Cardiac muscle cell (in vitro differentiated cells and primary cell): ENCODE data around the gene ESD. TPM values are rescaled to one million over a fixed set of nuclear protein-coding genes. Genes with fewer than 3 reads are reported as not detected.

ENCODE experiments used
- DNase-seq, 2 donors: peaks; one replicate each; pipeline versions ENCODE4 v3.0.0 to v3.0.0-alpha.2; 2010 to 2017; ENCODE audit warnings: low read depth in 1 of 2, low spot score in 1 of 2
- H3K27ac ChIP-seq: fragments of 200-600 bp; sonication (generic); 2 replicates; pipeline ENCODE4 v1.5.1; 2016
- H3K27me3 ChIP-seq: fragments of 200-600 bp; sonication (generic); 2 replicates; pipeline ENCODE4 v1.6.0; 2016; ENCODE audit warnings: control low read depth
- H3K36me3 ChIP-seq: fragments of 200-600 bp; sonication (generic); 2 replicates; pipeline ENCODE4 v1.5.1; 2016; ENCODE audit warnings: control low read depth
- H3K4me1 ChIP-seq: fragments of 200-600 bp; sonication (generic); 2 replicates; pipeline ENCODE4 v1.8.1; 2017; ENCODE audit warnings: low read depth, mild to moderate bottlenecking, mixed run types
- H3K4me3 ChIP-seq: fragments of 200-600 bp; sonication (generic); 2 replicates; pipeline ENCODE4 v1.5.1; 2016; ENCODE audit warnings: mild to moderate bottlenecking
- H3K9me3 ChIP-seq: fragments of 200-600 bp; sonication (generic); 2 replicates; pipeline ENCODE4 v1.5.1; 2017; ENCODE audit warnings: low read depth, mild to moderate bottlenecking, control low read depth
- CTCF ChIP-seq: IDR thresholded peaks from 2 replicates; pipeline ENCODE4 v1.5.1; 2012; ENCODE audit warnings: low read depth, mild to moderate bottlenecking, low read length
- polyA plus RNA-seq: library from polyadenylated mRNA; unstranded; fragments of >200 nt; fragmentation: Nextera tagmentation; extraction: Ambion mirVana; gene quantifications from 2 replicates; pipeline ENCODE4 v1.2.1, GENCODE V29; 2016
- total RNA-seq: library from RNA; depleted of rRNA; stranded (reverse); fragments of >200 nt; gene quantifications from 2 replicates; pipeline ENCODE4 v1.2.3, GENCODE V29; 2016

Gene ESD
- total and polyA plus RNA-seq, 2 experiments from 2014 or later: 83.2 to 167 TPM

DNA sequence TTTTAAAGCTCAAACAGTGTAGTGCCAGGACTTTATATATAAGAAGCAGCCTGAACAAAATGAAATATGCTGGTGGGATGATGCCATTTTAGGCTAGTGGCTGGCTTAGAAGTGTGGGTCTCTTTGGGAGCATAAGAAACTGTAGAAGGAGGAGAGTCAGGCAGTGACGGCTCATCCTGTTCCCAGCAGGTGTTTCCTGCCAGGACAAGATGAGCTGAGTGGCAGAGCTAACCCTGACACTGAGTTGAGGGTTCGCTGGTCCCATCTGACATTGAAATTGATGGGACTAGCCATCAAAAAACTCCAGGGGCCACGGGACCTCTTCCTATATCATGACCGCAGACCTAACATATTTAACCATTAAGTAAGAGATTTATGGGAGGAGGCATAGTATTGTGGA lies 51.3 kb downstream of the ESD start:
- H3K36me3 ChIP-seq: peaks cover 2% of the 10 kb centered on the region
- H3K27ac ChIP-seq: no peak overlapping the region

GRCh38 chr13:46745062-46745461 lies 51.9 kb downstream of the ESD start:
- TF ChIP-seq CTCF: no peak
- no peaks in the 10 kb centered on the region for H3K36me3 ChIP-seq

More for the DNA sequence above, 51.3 kb downstream of the ESD start:
- TF ChIP-seq CTCF: no peak
- Histone ChIP-seq H3K4me3 (no peak overlapping the region), H3K9me3 (no peaks in the 10 kb centered on the region), H3K27me3 (no peaks in the 10 kb centered on the region), H3K4me1 (no peaks in the 10 kb centered on the region)
- DNase-seq: no peak

DNA sequence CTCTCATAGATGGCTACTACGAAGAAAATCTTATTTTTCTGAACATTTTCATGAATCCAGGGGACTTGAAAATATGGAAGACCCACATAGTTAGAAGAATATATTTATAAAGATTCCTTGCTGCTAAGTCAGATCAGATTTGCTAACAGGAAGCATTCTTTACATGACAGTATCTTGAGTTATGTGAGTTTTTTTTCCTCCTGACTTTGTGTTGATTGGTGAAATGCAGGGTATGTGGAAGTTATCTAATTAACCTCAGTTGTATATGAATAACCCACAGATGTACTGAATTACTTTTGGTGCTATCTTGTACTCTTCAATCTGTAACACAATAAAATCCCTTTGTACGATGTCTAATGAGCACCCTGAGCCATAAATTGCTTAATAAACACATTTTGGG lies 53.8 kb downstream of the ESD start:
- DNase-seq: peak in 1 of 2 donors; percentile 19
- H3K27me3 ChIP-seq: no peaks in the 10 kb centered on the region
- H3K4me1 ChIP-seq: no peaks in the 10 kb centered on the region
- H3K36me3 ChIP-seq: no peaks in the 10 kb centered on the region
- H3K9me3 ChIP-seq: no peaks in the 10 kb centered on the region
- H3K27ac ChIP-seq: no peak overlapping the region
- no peak overlapping the region for H3K4me3 ChIP-seq
- no peak for TF ChIP-seq CTCF

More at GRCh38 chr13:46745062-46745461, 51.9 kb downstream of the ESD start:
- H3K4me3 ChIP-seq: no peak overlapping the region
- no peak for DNase-seq
- H3K9me3 ChIP-seq: no peaks in the 10 kb centered on the region
- no peaks in the 10 kb centered on the region for H3K4me1 ChIP-seq
- no peaks in the 10 kb centered on the region for H3K27me3 ChIP-seq
- H3K27ac ChIP-seq: no peak overlapping the region

- peaks cover 11% of the 10 kb centered on the region for H3K36me3 ChIP-seq
- no peak overlapping the region for H3K4me3 ChIP-seq
- H3K27ac ChIP-seq: no peak overlapping the region
- no peaks in the 10 kb centered on the region for H3K9me3 ChIP-seq
- no peaks in the 10 kb centered on the region for H3K4me1 ChIP-seq
- DNase-seq: no peak
- TF ChIP-seq CTCF: no peak
- H3K27me3 ChIP-seq: no peaks in the 10 kb centered on the region
Observed at GRCh38 chr13:46739447-46740098, 57.4 kb downstream of the ESD start.

DNA sequence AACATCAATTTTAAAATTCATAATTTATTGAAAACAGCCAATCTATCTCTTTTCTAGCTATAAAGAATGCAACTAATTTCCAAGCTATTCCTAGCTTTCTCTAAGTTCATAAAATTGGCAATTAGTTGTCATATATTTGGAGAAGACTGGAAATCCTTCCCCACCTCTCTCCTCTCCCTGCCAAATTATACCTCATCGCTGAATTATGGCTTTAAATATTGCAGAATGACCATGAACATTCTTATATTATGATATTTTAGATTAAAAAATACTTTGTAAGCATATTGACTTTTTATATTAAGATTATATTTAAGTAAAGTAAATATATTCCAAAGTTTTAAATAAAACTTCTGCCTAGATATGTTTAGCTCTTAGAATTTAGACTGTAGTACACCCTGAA lies 58.2 kb downstream of the ESD start:
- Histone ChIP-seq H3K4me1 (no peaks in the 10 kb centered on the region), H3K4me3 (no peak overlapping the region), H3K27ac (no peak overlapping the region), H3K9me3 (no peaks in the 10 kb centered on the region), H3K27me3 (no peaks in the 10 kb centered on the region), H3K36me3 (peaks cover 18% of the 10 kb centered on the region)
- no peak for DNase-seq
- no peak for TF ChIP-seq CTCF
